ENCODE data around the gene PRRC2A.

PRRC2A gene

DNA sequence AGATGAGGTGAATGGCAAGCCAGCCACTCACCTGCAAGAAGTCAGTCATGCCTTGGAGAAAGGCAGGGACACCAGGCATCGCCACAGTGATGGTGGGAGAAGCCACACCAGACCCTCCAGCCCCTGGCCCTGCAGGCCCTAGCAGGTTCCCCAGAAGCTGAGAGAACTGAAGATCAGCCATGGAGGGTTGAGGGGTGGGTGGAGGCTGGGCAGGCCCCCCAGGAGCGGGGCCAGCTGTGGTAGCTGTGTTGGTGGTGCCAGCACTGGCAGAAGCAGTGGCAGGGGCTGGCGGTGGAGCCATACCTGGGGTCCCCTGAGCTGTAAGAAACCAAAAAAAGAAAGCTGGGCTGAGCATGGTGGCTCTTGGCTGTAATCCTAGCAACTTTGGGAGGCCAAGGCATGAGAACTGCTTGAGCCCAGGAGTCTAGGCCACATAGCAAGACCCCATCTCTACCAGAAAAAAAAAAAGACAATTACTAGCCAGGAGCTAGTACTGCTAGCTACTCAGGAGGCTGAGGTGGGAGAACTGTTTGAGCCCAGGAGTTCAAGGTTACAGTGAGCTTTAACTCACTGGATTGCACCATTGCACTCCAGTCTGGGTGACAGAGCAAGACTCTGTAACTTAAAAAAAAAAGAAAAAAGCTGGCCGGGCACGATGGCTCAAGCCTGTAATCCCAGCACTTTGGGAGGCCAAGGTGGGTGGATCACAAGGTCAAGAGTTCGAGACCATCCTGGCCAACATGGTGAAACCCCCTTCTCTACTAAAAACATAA, 22.5 kb downstream of the PRRC2A start:
- no peak for DNase-seq
- intact Hi-C loops (cut with DNase I), result no loop called here

DNA sequence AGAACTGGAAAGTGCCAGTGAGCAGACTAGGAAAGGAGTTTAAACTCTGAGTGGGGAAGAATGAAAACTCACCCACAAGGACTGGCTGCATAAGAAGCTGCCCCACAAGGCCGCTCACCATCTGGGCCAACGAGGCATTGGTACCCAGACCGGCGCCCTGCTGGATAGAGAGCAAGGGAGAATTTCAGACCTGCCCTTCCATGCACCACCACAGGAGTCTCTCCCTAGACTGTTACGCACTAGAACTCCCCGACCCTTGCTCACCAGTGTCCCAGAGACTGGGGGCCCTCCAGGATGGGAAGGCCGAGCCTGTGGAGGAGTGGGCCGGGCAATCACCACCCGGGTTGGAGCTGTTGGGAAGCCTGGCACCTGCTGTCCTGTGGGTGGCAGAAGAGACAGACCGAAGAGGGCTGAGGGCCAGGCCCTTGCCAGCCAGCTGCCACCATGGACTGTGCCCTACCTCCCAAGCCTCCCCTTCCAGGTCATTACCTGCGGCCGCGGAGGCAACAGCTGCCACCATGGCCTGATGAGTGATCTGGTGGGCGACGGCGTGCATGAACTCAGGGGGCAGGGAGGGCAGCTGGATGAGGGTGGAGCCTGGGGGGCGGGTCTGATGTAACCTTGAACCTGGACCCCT, 23.4 kb downstream of the PRRC2A start:
- intact Hi-C loops (cut with DNase I), result no loop called here
- DNase-seq, result peak in 1 of 10 donors; percentile 54

DNA sequence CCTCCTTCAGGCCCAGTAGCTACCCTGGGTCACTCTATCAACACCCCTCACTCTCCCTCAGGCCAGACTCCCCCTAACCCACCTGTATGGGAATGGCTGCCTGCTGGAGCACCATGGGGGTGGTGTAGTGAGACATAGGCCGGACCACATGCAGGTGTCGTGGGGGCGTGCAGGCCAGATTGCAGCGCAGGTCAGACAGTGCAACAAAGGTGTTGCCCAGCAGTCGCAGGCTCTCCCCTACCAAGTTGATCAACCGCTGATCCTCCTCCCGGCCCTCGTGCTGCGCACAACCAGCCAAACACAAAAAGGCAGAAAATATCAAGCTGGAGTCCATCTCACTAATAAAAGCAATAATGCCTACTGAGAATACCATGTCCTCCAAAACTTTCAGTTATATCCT, 24.8 kb downstream of the PRRC2A start:
- DNase-seq, result peak in 1 of 10 donors; percentile 55
- intact Hi-C loops (cut with DNase I), result no loop called here

DNA sequence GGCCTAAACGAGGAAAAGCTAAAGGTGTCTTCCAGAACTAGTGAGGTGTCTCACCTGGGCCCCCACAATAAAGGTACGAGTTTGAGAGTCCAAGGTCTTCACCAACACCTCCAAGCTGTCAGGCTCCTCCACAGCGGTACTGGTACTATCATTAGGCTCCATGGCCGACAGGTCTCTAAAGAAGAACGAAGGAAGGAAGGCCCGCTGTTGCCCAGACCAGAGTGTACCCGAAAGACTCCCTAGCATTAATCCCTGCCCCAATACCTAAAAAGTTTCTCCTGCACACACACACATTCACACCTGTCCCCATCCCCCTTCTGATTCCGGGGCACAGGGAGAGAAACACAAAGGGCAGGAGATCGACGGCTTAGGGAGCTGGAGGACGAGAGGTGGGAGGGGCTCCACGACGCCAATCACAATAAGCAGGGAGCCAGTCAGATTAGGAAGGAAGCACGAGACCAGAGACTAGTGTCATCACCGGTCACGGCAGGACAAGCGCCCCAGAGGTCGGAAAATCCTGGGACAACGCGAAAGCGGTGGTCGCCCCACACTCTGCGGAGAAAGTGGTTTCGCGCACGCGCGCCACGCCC, 31.2 kb downstream of the PRRC2A start:
- no peak for DNase-seq
- intact Hi-C loops (cut with DNase I), result loop anchor here (1.0 kb wide), 1 partner anchor 31 kb away; the partner anchor contains the start of gene PRRC2A

DNA sequence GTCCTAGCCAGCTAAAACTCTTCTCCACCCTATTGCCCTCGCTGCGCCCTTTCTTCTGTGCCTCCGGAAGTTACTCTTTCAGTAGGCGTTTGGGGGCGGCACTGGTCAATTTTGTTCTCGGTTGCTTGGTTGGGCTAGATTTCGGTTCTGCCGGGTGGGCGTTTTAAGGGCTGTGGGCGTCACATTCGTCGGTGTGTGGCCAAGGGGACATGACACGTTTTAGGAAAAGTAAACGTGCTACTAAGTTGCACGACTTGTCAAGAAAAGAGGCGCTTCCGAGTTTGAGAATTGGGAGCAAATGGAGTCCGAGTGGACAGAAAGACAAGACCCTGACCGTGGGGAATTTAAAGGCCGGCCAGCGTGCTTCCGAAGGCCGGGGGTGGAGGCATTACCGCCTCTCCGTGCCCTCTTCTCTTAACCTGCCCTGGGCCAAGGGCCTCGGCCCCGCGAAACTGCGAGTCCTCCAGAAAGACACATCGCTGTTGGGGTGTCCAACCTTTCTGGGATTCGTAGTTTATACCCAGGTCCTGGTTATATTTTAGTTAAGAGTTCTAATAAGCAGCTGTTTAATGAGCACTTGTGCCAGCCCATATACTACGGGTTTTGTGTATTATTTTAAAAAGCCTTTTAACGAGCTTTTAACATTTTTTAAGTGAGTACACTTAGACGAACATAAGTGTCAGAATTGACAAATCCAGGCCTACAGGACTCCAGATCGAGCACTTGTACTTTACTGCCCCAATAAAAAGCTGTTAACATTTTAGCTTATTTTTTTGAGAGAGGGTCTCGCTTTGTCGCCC, 32.6 kb downstream of the PRRC2A start:
- intact Hi-C loops (cut with DNase I), result loop anchor here (1.0 kb wide), 1 partner anchor 33 kb away; the partner anchor contains the start of gene PRRC2A
- DNase-seq, result peak; percentile 74 to 96 (median 82)

DNA sequence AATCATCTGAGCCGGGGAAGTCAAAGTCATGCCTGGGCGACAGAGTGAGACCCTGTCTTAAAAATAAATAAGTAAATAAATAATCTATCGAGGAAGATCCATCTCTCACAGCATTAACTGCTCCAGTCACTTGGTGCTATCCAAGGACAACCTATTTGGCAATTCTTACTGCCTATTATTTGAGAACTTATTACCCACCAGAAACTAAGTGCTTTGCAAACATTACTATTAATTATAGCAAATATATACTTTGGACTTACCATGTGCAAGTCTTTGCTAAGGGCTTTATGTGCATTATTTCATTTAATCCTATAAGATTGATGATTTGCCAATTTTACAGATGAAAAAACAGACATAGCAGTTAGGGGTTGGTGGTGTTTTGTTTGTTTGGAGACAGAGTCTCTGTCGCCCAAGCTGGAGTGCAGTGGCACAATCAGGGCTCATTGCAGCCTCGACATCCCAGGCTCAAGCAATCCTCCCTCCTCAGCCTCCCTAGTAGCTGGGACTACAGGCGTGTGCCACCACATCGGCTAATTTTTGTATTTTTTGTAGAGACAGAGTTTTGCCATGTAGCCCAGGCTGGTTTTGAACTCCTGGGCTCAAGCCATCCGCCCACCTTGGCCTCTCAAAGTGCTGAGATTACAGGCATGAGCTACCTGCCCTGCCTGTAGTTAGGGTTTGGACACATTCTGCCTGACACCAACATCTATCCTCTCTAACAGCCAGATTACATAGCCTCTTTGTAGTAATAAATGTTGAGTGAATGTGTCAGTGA, 34.2 kb downstream of the PRRC2A start:
- no peak for DNase-seq
- intact Hi-C loops (cut with DNase I), result no loop called here

DNA sequence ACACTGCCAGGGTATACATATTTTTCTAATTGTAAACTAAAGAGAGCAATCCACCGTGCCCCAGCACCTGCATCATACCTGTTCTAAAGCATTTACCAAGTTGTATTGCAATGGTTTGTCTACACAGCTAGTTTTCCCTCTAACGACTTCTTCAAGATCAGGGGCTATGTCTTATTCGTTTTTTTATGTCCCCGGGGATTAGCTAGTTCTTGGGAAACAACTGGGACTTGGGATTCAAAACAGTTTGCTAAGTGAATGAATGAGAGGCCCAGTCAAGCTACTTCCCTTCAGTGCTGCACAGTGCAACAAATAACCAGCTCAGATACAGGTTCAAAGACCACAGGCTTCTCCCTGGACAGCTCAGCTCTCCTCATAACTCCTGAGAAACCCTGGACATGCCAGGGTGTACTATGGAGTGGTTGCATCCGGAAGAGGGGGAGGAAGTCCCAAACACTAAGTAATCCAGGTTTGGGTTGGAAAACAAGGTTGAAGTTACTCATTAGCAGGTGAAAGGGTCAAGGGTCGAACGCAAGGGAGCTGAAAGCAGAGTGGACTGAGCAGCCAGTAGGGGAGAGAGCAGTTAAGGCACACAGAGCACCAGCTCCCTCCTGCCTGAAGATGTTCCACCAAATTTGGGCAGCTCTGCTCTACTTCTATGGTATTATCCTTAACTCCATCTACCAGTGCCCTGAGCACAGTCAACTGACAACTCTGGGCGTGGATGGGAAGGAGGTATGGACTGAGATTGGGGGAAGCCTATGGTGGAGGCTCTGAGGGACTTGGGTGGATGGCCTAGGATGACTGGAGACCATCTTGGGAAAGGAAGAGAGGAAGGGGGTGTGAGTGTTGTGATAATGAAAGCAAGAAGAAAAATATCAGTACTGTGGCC, 35.1 kb downstream of the PRRC2A start, which contains the start of gene APOM:
Gene APOM, plus strand, starts transcription at position 546 of the 889 bp plus-strand sequence. Its CDS starts 73 bp downstream, at position 619.
- intact Hi-C loops (cut with DNase I), result no loop called here
- no peak for DNase-seq

DNA sequence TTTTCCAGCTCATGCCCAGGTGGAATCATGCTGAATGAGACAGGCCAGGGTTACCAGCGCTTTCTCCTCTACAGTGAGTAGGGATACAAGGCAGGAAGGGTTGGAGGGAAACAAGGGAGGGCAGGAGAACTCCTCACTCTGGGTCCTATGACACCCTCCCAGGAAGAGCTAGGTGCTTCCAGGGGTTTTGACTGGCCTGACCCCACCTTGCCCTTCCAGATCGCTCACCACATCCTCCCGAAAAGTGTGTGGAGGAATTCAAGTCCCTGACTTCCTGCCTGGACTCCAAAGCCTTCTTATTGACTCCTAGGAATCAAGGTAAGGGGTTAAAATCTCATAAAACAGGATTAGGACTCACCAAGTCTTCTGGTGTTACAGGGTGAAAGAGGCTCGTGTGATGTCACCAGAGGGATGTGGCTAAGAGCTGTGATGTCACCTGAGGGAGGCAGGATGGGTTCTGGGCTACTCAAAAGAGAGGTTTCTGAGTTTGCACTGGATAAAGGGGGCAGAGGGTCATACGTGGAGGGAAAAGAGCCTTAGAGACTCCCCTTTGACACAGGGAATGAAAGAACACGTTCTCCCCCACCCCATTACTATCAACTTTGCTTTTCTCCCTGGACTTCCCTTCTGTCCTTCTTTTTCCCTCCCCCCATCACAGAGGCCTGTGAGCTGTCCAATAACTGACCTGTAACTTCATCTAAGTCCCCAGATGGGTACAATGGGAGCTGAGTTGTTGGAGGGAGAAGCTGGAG, 37.1 kb downstream of the PRRC2A start:
- no peak for DNase-seq
- intact Hi-C loops (cut with DNase I), result no loop called here

DNA sequence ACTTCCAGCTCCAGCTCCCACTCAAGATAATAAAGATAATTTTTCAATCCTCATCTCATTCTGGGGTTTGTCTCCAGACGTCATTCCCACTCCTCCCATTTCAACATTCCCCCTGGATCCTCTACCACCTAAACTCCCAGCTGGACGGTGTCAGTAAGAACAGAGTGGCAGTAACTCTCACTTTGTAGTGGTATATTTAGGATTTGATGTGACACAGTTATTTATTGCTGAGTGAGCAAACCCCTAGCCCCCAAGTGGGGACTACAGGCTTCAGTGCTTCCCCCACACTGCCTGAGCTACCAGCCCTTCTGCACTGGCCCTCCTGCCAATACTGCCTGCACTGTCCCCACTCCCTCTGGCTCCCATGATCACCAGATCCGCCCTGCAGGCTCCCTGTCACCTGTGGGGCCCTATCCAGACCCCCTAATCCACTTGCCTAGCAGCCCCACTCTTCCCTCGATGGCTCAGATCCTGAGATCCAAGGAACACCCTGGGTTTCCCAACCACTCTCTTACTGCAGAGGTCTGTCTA, 37.7 kb downstream of the PRRC2A start:
- DNase-seq, result peak in 2 of 10 donors; percentile 24 to 42
- intact Hi-C loops (cut with DNase I), result no loop called here

DNA sequence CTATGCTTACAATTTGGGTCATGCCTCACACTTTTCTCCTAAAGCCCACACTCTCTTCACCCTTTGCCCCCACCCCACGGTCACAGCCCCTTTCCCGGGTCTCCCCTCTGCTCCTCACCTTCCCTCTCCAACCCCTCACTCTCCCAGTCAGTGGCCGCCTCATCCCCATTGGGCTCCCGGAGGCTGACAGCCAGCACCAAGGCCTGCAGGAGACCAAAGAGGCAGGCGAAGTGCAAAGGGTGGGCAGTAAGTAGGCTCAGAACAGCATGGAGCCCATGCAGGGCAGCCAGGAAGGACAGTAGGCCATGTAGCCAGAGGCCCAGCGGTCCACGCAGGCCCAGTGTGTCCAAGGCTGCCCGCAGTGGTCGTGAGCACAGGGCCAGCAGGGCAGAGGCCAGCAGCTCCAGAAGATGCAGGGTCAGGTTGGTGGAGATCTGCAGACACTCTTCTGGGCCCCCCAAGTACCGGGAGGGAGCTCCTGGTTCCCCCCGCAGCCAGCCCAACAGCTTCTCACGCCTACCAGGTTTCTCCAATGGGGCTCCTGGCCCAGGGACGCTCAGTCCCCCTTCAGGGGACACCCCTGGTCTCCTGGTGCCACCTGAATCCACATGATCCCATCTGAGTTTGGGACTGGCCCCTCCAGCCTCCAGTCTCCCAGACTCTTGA, 38.6 kb downstream of the PRRC2A start:
- intact Hi-C loops (cut with DNase I), result no loop called here
- DNase-seq, result peak in 2 of 10 donors; percentile 8 to 67

DNA sequence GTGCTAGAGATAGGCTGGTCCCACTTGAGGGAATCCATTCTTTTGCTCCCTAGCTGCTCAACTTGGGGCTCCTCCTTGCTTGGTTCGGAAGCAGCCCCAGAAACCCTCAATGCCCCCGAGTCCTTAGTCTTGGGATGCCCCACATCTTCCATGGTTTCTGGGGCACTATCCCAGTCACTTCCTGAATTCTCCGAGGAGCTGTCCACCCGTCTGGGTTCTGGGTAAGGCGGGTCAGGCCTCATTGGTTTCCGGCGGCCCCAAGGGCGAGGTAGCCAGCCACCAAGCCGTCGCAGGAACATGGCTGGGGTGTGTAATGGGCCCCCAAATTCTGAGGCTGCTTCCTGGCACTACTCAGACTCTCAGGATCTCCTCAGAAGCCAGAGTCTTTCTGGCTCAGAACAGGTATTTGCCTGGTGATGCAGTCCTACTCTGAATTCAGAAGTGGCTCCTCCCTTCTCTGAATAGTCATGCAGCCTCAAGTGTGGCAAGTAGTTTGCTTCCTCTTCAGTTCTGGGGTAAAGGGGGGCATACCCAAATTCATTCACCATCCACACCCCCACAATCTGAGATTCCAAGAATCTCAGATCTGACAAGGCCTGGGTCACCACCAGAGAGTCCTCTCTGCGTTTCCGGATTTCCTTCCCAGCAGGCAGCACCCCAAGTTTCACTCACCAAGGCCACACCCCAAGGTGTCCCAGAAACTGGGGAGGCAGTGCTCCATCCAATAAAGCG, 39.3 kb downstream of the PRRC2A start:
- DNase-seq, result peak in 1 of 10 donors; percentile 70
- intact Hi-C loops (cut with DNase I), result loop anchor here (5.0 kb wide), 1 partner anchor 118 kb away; the partner anchor contains the start of gene DDX39B

DNA sequence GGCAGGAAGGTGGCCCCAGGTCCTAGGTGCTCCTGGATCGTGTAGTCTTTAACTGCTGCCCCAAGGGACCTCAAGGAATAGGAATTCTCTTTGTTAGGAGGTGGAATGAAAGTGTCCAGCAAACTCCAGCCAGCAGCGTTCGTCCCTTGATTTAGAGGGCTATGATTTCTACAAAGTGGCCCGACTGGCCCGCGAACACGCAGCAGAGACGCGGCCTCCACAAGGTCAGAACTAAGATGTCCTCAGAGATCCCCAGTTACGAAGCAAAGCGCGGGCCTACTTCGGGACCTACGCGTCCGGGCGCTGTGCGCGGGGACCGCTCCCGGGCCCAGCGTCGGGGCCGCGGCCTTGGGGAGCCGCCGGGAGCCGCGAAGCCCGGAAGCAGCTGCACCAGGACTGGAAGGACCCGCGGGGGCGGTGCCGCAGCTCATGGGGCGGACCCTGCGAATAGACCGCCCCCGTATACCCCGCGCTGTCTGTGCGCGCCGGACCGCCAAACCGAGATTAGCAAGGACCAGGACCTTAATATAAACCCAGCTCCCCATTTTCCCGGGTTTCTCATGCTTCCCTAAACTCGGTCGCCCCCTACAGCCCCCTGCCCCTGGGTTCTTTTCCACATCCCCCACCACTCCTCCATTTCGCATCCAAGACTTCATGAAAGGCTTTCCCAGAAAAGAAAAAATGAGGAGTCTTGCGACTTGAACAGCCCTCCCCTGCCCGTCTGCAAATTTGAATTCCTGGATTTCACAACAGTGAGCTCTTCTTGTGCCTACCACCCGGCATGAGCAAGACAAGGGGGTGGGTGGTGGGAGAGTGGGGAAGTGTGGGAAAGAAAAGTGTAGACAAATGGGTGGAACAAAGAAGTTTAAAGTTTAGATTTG, 40.1 kb downstream of the PRRC2A start, which contains the start of gene C6orf47:
Gene C6orf47, minus strand, starts transcription at position 398 of the 881 bp plus-strand sequence. CDS start 831 bp downstream, outside the sequence.
- peak; percentile 66 to 98 (median 84) for DNase-seq
- intact Hi-C loops (cut with DNase I), result loop anchor here (5.0 kb wide), 1 partner anchor 118 kb away; the partner anchor contains the start of gene DDX39B

DNA sequence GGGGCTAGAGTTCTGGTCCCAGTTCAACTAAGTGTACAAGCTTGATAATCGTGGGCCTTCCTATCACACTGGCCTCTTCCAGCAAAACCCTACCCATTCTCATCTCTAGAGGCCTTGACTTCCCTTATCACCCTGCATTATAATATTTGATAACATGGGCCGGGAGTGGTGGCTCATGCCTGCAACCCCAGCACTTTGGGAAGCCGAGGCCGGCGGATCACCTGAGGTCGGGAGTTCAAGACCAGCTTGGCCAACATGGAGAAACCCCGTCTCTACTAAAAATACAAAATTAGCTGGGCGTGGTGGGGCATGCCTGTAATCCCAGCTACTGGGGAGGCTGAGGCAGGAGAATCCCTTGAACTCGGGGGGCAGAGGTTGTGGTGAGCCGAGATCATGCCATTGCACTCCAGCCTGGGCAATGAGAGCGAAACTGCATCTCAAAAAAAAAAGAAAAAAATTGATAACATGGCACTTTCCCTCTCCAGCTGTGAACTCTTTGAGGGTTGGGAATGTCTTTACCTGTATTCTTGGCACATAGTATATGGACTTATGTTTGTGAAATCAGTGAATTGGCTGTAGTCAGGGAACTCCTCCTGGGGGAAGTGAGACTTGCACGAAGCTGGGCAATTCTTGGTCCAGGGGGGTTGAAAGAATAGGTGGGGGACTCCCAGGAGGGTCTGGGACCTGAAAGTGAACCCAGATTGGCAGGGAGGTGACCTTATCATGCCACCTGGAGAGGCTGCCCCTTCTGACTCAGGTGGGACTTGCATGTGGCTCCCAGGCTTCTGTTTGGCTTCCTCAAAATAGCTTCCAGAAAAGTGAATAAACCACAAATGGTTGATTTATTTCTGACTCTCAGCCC, 41.0 kb downstream of the PRRC2A start:
- peak in 2 of 10 donors; percentile 21 to 49 for DNase-seq
- intact Hi-C loops (cut with DNase I), result loop anchor here (5.0 kb wide), 1 partner anchor 119 kb away; the partner anchor contains the start of gene DDX39B

DNA sequence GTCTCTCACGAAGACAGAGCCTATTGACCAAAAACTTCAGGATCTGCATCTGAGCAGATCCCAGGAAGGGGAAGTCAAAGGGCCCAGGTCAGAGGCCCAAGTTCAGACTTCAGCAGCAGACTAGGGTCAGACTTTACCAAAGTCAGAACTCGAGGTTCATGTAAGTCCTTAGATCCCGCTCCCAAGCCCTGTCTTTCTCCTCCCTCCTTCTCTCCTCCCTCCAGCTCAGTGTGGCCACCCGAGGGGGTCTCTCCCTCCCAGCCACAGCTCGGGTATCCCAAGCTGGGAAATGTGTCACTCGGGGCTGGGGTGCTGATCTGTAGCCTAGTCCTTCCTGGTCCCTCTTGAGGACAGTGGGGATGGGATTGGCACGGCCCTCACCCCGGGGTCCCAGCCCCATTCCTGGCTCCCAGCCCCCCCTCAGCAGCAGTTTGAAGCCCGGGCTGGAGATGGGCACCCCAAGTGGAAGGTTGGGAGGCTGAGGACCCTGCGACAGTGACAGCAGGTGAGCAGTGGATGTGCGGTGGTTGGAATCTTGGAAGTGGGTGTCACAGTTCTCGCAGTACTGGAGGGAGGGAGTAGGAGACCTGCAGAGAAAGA, 41.7 kb downstream of the PRRC2A start:
- no peak for DNase-seq
- intact Hi-C loops (cut with DNase I), result loop anchor here (5.0 kb wide), 1 partner anchor 120 kb away; the partner anchor contains the start of gene DDX39B

Measured in posterior cingulate gyrus (tissue), 11 donors.